ENCODE results near the gene ZNF577.
"Not testable (repeated sequence)": the region's sequence is repeated elsewhere in the genome, so short reads cannot be mapped to it uniquely, and the experiment has no call there.

The ZNF577 gene

DNA sequence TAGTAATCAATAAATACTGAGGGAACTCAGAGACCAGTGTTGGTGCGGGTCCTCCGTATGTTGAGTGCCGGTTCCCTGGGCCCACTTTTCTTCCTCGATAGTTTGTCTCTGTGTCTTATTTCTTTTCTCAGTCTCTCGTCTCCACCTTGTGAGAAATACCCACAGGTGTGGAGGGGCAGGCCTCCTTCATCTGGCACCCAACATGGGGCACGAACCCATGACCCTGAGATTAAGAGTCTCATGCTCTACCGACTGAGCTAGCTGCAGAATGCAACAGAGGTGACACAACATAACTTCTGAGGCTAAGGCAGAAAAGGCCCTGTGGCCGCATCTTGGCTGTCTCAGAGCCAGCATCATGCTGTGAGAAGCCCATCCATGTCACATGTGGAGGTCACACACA is 34.2 kb upstream of the ZNF577 start:
- TF ChIP-seq CTCF (IDR thresholded peaks at IDR 0.05; ENCODE audit: unreplicated experiment in 3 of 3): no peak
- Mint-ChIP-seq H3K27ac (no peak overlapping the region), H3K27me3 (ENCODE audit: low read depth) (no peaks in the 10 kb centered on the region), H3K9me3 (peaks cover 68% of the 10 kb centered on the region), H3K36me3 (ENCODE audit: low read depth) (peaks cover 7% of the 10 kb centered on the region), H3K4me3 (no peak overlapping the region), H3K4me1 (no peaks in the 10 kb centered on the region)

- H3K9me3 Mint-ChIP-seq: peaks cover 69% of the 10 kb centered on the region
- H3K4me3 Mint-ChIP-seq: no peak overlapping the region
- TF ChIP-seq CTCF (IDR thresholded peaks at IDR 0.05; ENCODE audit: unreplicated experiment in 3 of 3): no peak
- no peaks in the 10 kb centered on the region for H3K4me1 Mint-ChIP-seq
- H3K27ac Mint-ChIP-seq: no peak overlapping the region
- H3K27me3 Mint-ChIP-seq (ENCODE audit: low read depth): no peaks in the 10 kb centered on the region
- H3K36me3 Mint-ChIP-seq (ENCODE audit: low read depth): no peaks in the 10 kb centered on the region
These were observed 31.9 kb upstream of the ZNF577 start for GRCh38 chr19:51919606-51920005.

GRCh38 chr19:51916167-51916566 is 28.4 kb upstream of the ZNF577 start:
- Mint-ChIP-seq H3K36me3 (ENCODE audit: low read depth) (no peaks in the 10 kb centered on the region), H3K4me3 (no peak overlapping the region), H3K27me3 (ENCODE audit: low read depth) (no peaks in the 10 kb centered on the region), H3K27ac (no peak overlapping the region), H3K9me3 (peaks cover 61% of the 10 kb centered on the region), H3K4me1 (no peaks in the 10 kb centered on the region)
- TF ChIP-seq CTCF (IDR thresholded peaks at IDR 0.05; ENCODE audit: unreplicated experiment in 3 of 3): no peak

- H3K4me3 Mint-ChIP-seq: no peak overlapping the region
- H3K36me3 Mint-ChIP-seq (ENCODE audit: low read depth): no peaks in the 10 kb centered on the region
- no peaks in the 10 kb centered on the region for H3K4me1 Mint-ChIP-seq
- peaks cover 58% of the 10 kb centered on the region for H3K9me3 Mint-ChIP-seq
- TF ChIP-seq CTCF (IDR thresholded peaks at IDR 0.05; ENCODE audit: unreplicated experiment in 3 of 3): no peak
- no peak overlapping the region for H3K27ac Mint-ChIP-seq
- H3K27me3 Mint-ChIP-seq (ENCODE audit: low read depth): no peaks in the 10 kb centered on the region
These were observed 27.6 kb upstream of the ZNF577 start for GRCh38 chr19:51915324-51915867.

DNA sequence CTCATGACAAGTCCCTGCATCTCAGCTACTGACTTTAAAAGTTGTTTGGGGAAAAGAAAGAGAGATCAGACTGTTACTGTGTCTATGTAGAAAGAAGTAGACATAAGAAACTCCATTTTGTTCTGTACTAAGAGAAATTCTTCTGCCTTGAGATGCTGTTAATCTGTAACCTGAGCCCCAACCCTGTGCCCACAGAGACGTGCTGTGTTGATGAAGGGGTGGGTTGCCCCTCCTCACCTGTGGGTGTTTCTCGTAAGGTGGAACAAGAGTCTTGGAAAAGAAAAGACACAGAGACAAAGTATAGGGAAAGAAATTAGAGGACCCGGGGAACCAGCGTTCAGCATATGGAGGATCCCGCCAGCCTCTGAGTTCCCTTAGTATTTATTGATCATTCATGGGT is 20.2 kb upstream of the ZNF577 start:
- H3K27ac Mint-ChIP-seq, H3K4me3 Mint-ChIP-seq: not testable (repeated sequence)
- Mint-ChIP-seq H3K36me3 (ENCODE audit: low read depth) (peaks cover 24% of the 10 kb centered on the region), H3K4me1 (peaks cover 16% of the 10 kb centered on the region), H3K27me3 (ENCODE audit: low read depth) (peaks cover 23% of the 10 kb centered on the region), H3K9me3 (peaks cover 58% of the 10 kb centered on the region)

DNA sequence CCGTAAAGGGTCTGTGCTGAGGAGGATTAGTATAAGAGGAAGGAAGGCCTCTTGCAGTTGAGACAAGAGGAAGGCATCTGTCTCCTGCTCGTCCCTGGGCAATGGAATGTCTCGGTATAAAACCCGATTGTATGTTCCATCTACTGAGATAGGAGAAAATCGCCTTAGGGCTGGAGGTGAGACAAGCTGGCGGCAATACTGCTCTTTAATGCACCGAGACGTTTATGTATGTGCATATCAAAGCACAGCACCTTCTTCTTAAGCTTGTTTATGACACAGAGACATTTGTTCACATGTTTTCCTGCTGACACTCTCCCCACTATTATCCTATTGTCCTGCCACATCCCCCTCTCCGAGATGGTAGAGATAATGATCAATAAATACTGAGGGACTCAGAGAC is 18.4 kb upstream of the ZNF577 start:
- Mint-ChIP-seq H3K27me3 (ENCODE audit: low read depth) (peaks cover 23% of the 10 kb centered on the region), H3K4me3 (peak overlapping the region; percentile 52 to 70 (median 66)), H3K4me1 (peaks cover 16% of the 10 kb centered on the region), H3K36me3 (ENCODE audit: low read depth) (peaks cover 42% of the 10 kb centered on the region), H3K9me3 (peaks cover 65% of the 10 kb centered on the region)
- H3K27ac Mint-ChIP-seq: not testable (repeated sequence)

DNA sequence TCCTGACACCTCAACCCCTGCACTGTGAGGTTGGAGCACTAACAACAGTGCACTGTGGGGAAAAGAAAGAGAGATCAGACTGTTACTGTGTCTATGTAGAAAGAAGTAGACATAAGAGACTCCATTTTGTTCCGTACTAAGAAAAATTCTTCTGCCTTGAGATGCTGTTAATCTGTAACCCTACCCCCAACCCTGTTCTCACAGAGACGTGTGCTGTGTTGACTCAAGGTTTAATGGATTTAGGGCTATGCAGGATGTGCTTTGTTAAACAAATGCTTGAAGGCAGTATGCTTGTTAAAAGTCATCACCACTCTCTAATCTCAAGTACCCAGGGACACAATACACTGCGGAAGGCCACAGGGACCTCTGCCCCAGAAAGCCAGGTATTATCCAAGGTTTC is 17.9 kb upstream of the ZNF577 start:
- Mint-ChIP-seq H3K4me1 (peaks cover 16% of the 10 kb centered on the region), H3K4me3 (peak overlapping the region; percentile 12 to 60 (median 24)), H3K27me3 (ENCODE audit: low read depth) (peaks cover 23% of the 10 kb centered on the region), H3K9me3 (peaks cover 68% of the 10 kb centered on the region), H3K36me3 (ENCODE audit: low read depth) (peaks cover 47% of the 10 kb centered on the region)
- H3K27ac Mint-ChIP-seq: not testable (repeated sequence)

All from nephron (organoid).